LNCAP (cell line): Measurements from ENCODE around the gene ZBTB44.

Source experiments
- TF ChIP-seq, protein P1 (sequence below): fragments of 450-650 bp; IDR thresholded peaks from 2 replicates; pipeline ENCODE4 v1.5.1; 2017; ENCODE audit warnings: mild to moderate bottlenecking

The ZBTB44 gene

DNA sequence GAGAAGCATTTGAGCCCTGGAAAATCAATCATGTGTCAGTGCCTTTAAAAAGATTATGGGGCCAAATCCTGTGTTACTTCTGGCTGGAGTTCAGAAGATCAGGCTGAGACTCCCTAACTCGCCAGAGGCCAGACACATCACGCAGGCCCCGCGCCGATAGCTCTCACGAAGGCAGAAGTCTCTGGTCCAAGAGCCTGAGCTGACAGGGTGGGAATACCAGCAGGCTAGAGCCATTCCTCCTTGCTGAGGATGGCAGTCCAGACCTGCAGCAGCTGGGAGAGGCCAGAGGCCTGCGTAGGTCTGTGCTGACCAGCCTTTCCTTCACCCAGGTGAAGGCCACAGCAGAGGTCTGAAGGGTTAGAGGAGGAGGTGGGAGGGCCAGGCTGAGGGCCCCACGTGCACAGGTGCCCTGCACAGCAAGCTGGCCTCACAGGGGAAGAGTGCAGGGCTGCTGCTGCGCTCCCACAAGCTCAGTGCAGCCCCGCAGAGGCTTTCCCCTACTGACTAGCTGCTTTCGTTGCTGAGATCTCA is 102.2 kb downstream of the ZBTB44 start:
- TF ChIP-seq, protein P1, sequence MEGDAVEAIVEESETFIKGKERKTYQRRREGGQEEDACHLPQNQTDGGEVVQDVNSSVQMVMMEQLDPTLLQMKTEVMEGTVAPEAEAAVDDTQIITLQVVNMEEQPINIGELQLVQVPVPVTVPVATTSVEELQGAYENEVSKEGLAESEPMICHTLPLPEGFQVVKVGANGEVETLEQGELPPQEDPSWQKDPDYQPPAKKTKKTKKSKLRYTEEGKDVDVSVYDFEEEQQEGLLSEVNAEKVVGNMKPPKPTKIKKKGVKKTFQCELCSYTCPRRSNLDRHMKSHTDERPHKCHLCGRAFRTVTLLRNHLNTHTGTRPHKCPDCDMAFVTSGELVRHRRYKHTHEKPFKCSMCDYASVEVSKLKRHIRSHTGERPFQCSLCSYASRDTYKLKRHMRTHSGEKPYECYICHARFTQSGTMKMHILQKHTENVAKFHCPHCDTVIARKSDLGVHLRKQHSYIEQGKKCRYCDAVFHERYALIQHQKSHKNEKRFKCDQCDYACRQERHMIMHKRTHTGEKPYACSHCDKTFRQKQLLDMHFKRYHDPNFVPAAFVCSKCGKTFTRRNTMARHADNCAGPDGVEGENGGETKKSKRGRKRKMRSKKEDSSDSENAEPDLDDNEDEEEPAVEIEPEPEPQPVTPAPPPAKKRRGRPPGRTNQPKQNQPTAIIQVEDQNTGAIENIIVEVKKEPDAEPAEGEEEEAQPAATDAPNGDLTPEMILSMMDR = no peak

DNA sequence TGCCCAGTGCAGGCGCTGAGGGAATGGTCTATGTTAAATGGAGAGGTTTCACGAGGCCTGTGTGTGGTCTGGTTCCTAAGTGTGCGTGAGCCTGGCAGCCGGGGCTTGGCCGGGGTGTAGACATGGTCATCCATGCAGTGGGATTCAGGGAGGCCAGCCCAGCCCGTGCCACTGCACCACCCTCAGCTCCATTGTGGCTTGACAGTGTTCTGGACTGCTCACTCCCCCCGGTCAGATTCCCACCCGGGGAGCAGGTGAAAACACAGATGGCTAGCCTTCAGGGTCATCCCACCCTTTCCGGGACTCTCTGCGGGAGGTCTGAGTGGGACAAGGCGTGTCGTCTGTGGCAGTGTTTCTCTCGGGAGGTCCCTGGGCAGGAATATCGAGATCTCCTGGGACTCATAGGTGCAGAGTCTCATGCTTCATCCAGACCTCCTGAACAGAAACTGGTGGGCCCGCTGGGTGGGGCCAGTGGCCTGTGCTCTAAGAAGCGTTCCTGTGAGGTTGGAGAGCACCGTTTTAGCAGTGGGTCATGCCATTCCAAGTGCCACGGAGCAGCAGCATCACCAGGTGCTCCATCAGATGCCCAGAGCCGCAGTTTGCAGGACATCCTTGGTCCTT is 102.8 kb downstream of the ZBTB44 start:
- TF ChIP-seq, protein P1 = no peak

DNA sequence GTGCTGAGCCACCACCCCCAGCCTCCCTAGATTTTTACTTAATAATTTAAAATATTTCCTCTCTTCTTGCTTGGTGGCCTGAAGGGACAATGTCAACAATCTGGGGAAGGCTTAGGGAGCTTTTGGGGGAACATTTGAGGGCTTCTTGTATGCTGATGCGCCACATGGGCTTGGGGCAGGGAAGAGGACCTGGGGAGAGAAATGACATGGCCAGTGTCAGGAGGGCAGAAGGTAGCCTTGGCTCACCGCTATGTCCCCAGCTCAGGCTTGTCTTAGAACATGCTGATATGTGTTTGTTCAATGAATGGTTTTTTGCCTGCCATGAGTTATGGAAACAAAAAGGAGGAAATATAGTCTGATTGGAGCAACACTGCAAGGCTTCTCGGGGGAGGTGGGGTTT is 103.6 kb downstream of the ZBTB44 start:
- TF ChIP-seq, protein P1 = no peak

DNA sequence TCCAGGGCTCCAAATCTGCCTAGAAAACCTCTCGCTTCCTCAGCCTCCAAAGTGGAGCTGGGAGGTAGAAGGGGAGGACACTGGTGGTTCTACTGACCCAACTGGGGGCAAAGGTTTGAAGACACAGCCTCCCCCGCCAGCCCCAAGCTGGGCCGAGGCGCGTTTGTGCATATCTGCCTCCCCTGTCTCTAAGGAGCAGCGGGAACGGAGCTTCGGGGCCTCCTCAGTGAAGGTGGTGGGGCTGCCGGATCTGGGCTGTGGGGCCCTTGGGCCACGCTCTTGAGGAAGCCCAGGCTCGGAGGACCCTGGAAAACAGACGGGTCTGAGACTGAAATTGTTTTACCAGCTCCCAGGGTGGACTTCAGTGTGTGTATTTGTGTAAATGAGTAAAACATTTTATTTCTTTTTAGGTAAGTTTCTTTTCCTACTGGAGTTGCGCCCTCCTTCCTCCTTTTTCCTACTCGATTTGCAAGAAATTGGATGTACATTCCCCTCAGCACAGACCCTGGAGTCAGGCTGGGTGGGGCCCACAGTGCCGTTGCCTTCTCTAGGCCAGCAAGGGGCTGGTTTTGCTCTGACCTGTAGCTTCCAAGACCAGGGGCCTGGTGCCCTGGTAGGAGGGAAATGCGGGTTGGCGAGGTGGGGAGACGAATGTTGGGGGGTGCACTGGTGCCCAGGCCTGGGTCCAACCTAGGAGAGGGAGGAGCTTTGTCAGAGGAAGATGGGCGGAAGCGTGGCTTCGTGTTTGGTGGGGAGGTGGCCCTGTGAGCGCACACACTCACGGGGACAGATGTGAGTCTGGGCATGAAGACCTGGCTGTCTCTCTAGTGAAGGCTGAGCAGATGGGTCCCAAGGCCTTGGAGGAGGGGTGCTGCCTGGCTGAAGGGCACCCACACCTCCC is 104.5 kb downstream of the ZBTB44 start:
- TF ChIP-seq, protein P1 = no peak

DNA sequence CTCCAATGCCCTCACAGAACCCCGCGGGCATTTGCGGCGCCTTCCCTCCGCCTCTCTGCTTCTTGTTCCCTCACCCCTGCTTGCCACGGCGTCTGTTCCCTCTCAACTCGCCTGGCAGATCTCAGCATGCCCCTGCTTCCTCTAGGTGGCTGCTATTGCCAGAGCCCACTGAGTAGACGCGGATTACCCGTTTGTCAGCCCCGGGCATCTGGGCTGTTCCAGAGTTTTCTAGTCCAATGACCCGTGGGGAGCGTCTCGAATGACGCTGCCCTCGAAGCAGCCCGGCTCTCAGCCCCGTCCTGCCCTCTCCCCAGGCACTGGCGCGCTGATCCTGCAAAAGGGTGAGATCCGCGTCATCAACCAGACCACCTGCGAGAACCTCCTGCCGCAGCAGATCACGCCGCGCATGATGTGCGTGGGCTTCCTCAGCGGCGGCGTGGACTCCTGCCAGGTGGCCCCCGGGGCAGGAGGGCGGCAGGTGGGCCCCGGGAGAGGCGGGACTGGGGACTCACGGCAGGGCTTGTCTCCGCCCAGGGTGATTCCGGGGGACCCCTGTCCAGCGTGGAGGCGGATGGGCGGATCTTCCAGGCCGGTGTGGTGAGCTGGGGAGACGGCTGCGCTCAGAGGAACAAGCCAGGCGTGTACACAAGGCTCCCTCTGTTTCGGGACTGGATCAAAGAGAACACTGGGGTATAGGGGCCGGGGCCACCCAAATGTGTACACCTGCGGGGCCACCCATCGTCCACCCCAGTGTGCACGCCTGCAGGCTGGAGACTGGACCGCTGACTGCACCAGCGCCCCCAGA is 105.4 kb downstream of the ZBTB44 start:
- TF ChIP-seq, protein P1 = no peak

DNA sequence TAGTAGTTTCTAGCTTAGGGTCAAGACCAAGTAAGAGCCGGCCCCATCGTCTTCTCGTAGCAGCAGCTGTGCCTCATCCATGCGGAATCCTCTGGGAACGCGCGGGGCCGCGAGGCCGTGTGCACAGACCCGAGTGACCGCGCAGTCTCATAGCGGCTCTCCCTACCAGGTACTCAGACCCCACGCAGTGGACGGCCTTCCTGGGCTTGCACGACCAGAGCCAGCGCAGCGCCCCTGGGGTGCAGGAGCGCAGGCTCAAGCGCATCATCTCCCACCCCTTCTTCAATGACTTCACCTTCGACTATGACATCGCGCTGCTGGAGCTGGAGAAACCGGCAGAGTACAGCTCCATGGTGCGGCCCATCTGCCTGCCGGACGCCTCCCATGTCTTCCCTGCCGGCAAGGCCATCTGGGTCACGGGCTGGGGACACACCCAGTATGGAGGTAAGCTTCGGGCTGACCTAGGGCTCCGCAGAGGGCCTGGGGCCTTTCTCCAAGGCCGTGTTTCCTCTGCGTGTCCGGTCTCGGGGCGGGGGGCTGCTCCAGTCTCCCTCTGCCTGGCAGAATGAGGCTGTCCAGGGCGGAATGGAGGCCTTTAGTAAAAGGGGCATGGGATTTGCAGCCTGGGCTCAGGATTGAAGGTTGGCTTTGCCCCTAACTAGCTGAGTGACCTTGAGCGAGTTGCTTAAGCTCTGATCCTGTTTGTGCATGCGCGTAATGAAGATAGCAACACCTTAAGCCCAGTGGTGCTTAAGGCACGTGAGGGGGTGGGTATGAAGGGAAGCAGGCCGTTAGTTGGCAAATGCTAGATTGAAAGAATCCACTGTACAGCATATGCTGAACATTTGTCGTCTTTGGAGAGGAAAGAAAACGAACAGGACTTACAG is 106.2 kb downstream of the ZBTB44 start:
- TF ChIP-seq, protein P1 = no peak
